ENCODE measurements around the gene NEXMIF. TPM values are rescaled to one million over a fixed set of nuclear protein-coding genes. Genes with fewer than 3 reads are reported as not detected.

NEXMIF gene
- total and polyA plus RNA-seq, 2 of the 8 experiments (the other 6 are each of a cell fraction or from before 2014, with no cell fraction given) = 0.18 to 0.73 TPM

DNA sequence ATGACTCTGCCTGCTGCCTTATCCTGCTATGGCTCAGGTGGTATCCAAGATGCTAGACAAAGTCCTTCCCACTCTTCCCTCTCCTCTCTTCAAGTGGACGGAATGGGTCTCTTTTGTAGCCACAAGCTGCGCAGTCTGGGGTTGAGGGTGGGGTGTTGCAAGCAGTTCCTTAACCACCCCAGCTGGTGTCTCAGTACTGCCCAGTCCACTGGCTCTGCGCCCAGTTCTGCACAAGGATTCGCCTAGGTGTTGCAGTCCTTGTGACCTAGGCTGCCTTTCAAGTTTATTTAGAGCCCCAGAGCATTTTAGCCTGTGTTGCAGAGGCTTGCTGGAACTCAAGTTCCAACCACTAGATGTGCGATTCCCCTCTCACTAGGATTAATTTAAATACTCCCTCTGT is 120.7 kb downstream of the NEXMIF start:
- no peaks in the 10 kb centered on the region for H4K20me1 ChIP-seq (replicated peaks in 1 of 2; ENCODE audit: control insufficient read depth in 1 of 2, insufficient read depth in 2 of 2, low read length in 2 of 2)
- no peak overlapping the region for H3K4me2 ChIP-seq (ENCODE audit: insufficient read depth in 1 of 2, low read depth in 2 of 2, low read length in 2 of 2)
- peaks cover 0 to 2% (median 0%) of the 10 kb centered on the region in 4 experiments; a peak in 1 of 7 replicates for H3K4me1 ChIP-seq (replicated peaks in 1 of 4; ENCODE audit: control insufficient read depth in 3 of 4, insufficient read depth in 4 of 4, low read length in 3 of 4)
- no peak overlapping the region for H3K18ac ChIP-seq (ENCODE audit: extremely low read depth, low read length)
- no peak overlapping the region for H3K9ac ChIP-seq (replicated peaks in 1 of 4; ENCODE audit: extremely low read depth in 1 of 4, low read depth in 3 of 4, low read length in 3 of 4)
- H3K27ac ChIP-seq (ENCODE audit: low read depth, low read length) = no peak overlapping the region
- no peak overlapping the region for H2BK5ac ChIP-seq (ENCODE audit: low read depth, low read length)
- H4K5ac ChIP-seq (ENCODE audit: insufficient read length, low read depth, low read length) = no peak overlapping the region
- DNase-seq (ENCODE audit: low read depth in 1 of 2, low spot score in 2 of 2) (no peak), FAIRE-seq (no peak)
- no peak overlapping the region for H2BK20ac ChIP-seq (ENCODE audit: low read length)
- H4K91ac ChIP-seq (replicated peaks; ENCODE audit: insufficient read length, low read length) = no peak overlapping the region
- CTCF ChIA-PET (ENCODE audit: partially characterized antibody) = interaction anchor here (0.6 kb wide), 1 partner anchor 116 kb away, joined by 3 read pairs; no protein-coding TSS in a partner anchor
- no peak overlapping the region for H2BK12ac ChIP-seq (ENCODE audit: low read depth, low read length)
- H3K27me3 ChIP-seq (replicated peaks in 1 of 4; ENCODE audit: control insufficient read depth in 3 of 4, extremely low read depth in 1 of 4, insufficient read depth in 3 of 4, low read length in 3 of 4) = no peaks in the 10 kb centered on the region
- no peak overlapping the region for H3K4me3 ChIP-seq (ENCODE audit: extremely low read depth in 1 of 4, insufficient read depth in 2 of 4, low read depth in 3 of 4, low read length in 4 of 4)
- H3K14ac ChIP-seq (ENCODE audit: insufficient read length) = no peak overlapping the region
- no peak overlapping the region for H2AK5ac ChIP-seq (ENCODE audit: low read depth, low read length)
- no peak overlapping the region for H3K4ac ChIP-seq (replicated peaks; ENCODE audit: insufficient read length, low read depth, low read length)
- H2BK120ac ChIP-seq (replicated peaks; ENCODE audit: low read depth, low read length) = no peak overlapping the region
- H3K79me2 ChIP-seq (ENCODE audit: control insufficient read depth in 1 of 2, insufficient read depth in 2 of 2, low read length in 2 of 2) = no peaks in the 10 kb centered on the region
- no peaks in the 10 kb centered on the region for H3K23me2 ChIP-seq (ENCODE audit: low read depth, low read length)
- no peak overlapping the region for H2BK15ac ChIP-seq (ENCODE audit: low read length)
- H2AFZ ChIP-seq (ENCODE audit: low read length) = no peak overlapping the region
- H3K23ac ChIP-seq (ENCODE audit: insufficient read length) = no peak overlapping the region
- 78% methylated on average over 4 of the region's 5 CpGs; no CpG with 5 or more reads in 1 of the 2 experiments for WGBS, 2 experiments (ENCODE audit: extremely low coverage in 1 of 2, insufficient coverage in 1 of 2, insufficient read length in 1 of 2, insufficient replicate concordance in 2 of 2, low coverage in 1 of 2, low lambda C conversion rate in 2 of 2, missing lambda C conversion rate in 1 of 2)
- H3K56ac ChIP-seq (replicated peaks; ENCODE audit: insufficient read length, low read depth, low read length) = no peak overlapping the region
- no peaks in the 10 kb centered on the region for H3K36me3 ChIP-seq (ENCODE audit: control insufficient read depth in 2 of 4, insufficient read depth in 4 of 4, low read length in 3 of 4)
- no peaks in the 10 kb centered on the region for H3K9me3 ChIP-seq (ENCODE audit: insufficient read depth in 2 of 2, low read depth in 1 of 2, low read length in 1 of 2)
- H3K79me1 ChIP-seq (ENCODE audit: low read depth, low read length) = no peaks in the 10 kb centered on the region
- no peak overlapping the region for H4K8ac ChIP-seq (ENCODE audit: extremely low read depth, insufficient read depth, low read length)
- POLR2A ChIA-PET (ENCODE audit: partially characterized antibody) = no interaction called here
- TF ChIP-seq, protein P1, sequence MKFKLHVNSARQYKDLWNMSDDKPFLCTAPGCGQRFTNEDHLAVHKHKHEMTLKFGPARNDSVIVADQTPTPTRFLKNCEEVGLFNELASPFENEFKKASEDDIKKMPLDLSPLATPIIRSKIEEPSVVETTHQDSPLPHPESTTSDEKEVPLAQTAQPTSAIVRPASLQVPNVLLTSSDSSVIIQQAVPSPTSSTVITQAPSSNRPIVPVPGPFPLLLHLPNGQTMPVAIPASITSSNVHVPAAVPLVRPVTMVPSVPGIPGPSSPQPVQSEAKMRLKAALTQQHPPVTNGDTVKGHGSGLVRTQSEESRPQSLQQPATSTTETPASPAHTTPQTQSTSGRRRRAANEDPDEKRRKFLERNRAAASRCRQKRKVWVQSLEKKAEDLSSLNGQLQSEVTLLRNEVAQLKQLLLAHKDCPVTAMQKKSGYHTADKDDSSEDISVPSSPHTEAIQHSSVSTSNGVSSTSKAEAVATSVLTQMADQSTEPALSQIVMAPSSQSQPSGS (IDR thresholded peaks at IDR 0.05; ENCODE audit: low read length) = no peak
- TF ChIP-seq SIX5 (IDR thresholded peaks at IDR 0.05; ENCODE audit: low read depth, low read length) (no peak), EGR1 (IDR thresholded peaks at IDR 0.05; ENCODE audit: borderline replicate concordance, low read depth, low read length) (no peak), SP1 (IDR thresholded peaks at IDR 0.05; ENCODE audit: low read depth, low read length) (no peak), KDM5A (IDR thresholded peaks at IDR 0.05; ENCODE audit: low read length) (no peak), KDM4A (IDR thresholded peaks at IDR 0.05; ENCODE audit: low read depth, low read length, severe bottlenecking) (no peak), HDAC6 (IDR thresholded peaks at IDR 0.05; ENCODE audit: low read depth, low read length) (no peak)
- TF ChIP-seq, protein P2, sequence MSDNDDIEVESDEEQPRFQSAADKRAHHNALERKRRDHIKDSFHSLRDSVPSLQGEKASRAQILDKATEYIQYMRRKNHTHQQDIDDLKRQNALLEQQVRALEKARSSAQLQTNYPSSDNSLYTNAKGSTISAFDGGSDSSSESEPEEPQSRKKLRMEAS (IDR thresholded peaks at IDR 0.05) = no peak
